Lower leg skin (tissue), 3 donors: ENCODE measurements around the gene HIP1.
"Not testable (repeated sequence)": the region's sequence is repeated elsewhere in the genome, so short reads cannot be mapped to it uniquely, and the experiment has no call there.

ENCODE experiments used
- POLR2A ChIP-seq, 2 donors: fragments of 450-650 bp; IDR thresholded peaks; one replicate each; pipeline ENCODE4 v1.6.1; 2016 to 2017; ENCODE audit warnings: antibody characterized with exemption in 2 of 2, mild to moderate bottlenecking in 1 of 2, moderate library complexity in 1 of 2
- TF ChIP-seq, protein P1 (sequence below), 3 donors: fragments of 450-650 bp; IDR thresholded peaks; one replicate each; pipeline ENCODE4 v1.5.1; 2016; ENCODE audit warnings: antibody characterized with exemption in 3 of 3, mild to moderate bottlenecking in 3 of 3, moderate library complexity in 2 of 3

DNA sequence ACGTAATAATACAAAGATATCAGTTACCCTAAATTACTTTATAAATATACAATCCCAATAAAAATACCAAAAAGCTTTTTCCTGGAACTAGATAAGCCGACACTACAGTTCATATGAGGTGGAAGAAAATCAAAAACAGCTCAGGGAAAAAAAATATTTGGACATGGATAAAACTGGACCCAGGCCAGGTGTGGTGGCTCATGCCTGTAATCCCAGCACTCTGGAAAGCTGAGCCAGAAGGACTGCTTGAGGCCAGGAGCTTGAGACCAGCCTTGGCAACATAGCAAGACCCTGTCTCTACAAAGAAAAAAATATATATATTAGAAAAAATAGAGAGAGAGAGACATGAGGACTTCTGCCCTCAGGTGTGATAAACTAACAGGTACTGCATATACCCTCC is 219.9 kb downstream of the HIP1 start:
- TF ChIP-seq, protein P1, sequence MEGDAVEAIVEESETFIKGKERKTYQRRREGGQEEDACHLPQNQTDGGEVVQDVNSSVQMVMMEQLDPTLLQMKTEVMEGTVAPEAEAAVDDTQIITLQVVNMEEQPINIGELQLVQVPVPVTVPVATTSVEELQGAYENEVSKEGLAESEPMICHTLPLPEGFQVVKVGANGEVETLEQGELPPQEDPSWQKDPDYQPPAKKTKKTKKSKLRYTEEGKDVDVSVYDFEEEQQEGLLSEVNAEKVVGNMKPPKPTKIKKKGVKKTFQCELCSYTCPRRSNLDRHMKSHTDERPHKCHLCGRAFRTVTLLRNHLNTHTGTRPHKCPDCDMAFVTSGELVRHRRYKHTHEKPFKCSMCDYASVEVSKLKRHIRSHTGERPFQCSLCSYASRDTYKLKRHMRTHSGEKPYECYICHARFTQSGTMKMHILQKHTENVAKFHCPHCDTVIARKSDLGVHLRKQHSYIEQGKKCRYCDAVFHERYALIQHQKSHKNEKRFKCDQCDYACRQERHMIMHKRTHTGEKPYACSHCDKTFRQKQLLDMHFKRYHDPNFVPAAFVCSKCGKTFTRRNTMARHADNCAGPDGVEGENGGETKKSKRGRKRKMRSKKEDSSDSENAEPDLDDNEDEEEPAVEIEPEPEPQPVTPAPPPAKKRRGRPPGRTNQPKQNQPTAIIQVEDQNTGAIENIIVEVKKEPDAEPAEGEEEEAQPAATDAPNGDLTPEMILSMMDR (IDR thresholded peaks at IDR 0.05): not testable (repeated sequence)
- TF ChIP-seq POLR2A (IDR thresholded peaks at IDR 0.05): not testable (repeated sequence)
